Thoracic aorta (tissue), 2 donors: Measurements from ENCODE around the gene HCLS1. TPM values are rescaled to one million over a fixed set of nuclear protein-coding genes. Genes with fewer than 3 reads are reported as not detected.

Experiments
- ATAC-seq: fragments of 150-250 bp; one replicate; pipeline ENCODE4 v1.8.0; 2017; ENCODE audit warnings: low read depth; ENCODE audit not compliant: insufficient number of reproducible peaks, low FRiP score
- DNase-seq: peaks from one replicate; pipeline ENCODE4 v3.0.0-alpha.2; 2020; ENCODE audit warnings: low spot score
- H3K27ac ChIP-seq, 2 donors: fragments of 200-600 bp; sonication (generic); 1 replicate in 1 of 2; 2 replicates in 1 of 2; pipeline ENCODE4 v1.5.1; 2016; ENCODE audit warnings: mild to moderate bottlenecking in 2 of 2, moderate library complexity in 2 of 2
- H3K27me3 ChIP-seq: fragments of 200-600 bp; sonication (generic); replicated peaks from 2 replicates; pipeline ENCODE4 v1.6.0; 2016; ENCODE audit warnings: mild to moderate bottlenecking; ENCODE audit not compliant: insufficient read depth
- H3K36me3 ChIP-seq: fragments of 200-600 bp; sonication (generic); one replicate; pipeline ENCODE4 v1.5.1; 2016
- H3K4me1 ChIP-seq, 2 donors: fragments of 200-600 bp; sonication (generic); 1 replicate in 1 of 2; 2 replicates in 1 of 2; pipeline versions ENCODE4 v1.5.1 to v1.6.0; 2016; ENCODE audit warnings: low read depth in 2 of 2, mild to moderate bottlenecking in 1 of 2; ENCODE audit not compliant: control insufficient read depth in 1 of 2
- H3K4me3 ChIP-seq: fragments of 200-600 bp; sonication (generic); 2 replicates; pipeline ENCODE4 v1.5.1; 2016; ENCODE audit warnings: mild to moderate bottlenecking
- H3K9me3 ChIP-seq: fragments of 200-600 bp; sonication (generic); 2 replicates; pipeline ENCODE4 v1.5.1; 2016
- total RNA-seq, 2 donors: library from RNA; depleted of rRNA; stranded (reverse); fragments of >200 nt; gene quantifications; one replicate each; pipeline versions ENCODE4 v1.1.0 to v1.2.3, GENCODE V29; 2016
- TF ChIP-seq, protein P1 (sequence below): fragments of 200-600 bp; sonication (generic); IDR thresholded peaks from one replicate; pipeline ENCODE4 v1.5.1; 2019; ENCODE audit warnings: antibody characterized with exemption

Gene HCLS1
- total RNA-seq, 2 donors from 2014 or later = 85.2 to 94.5 TPM

GRCh38 chr3:121665488-121665887, 4.8 kb upstream of the HCLS1 start:
- no peak overlapping the region for H3K4me3 ChIP-seq
- TF ChIP-seq, protein P1, sequence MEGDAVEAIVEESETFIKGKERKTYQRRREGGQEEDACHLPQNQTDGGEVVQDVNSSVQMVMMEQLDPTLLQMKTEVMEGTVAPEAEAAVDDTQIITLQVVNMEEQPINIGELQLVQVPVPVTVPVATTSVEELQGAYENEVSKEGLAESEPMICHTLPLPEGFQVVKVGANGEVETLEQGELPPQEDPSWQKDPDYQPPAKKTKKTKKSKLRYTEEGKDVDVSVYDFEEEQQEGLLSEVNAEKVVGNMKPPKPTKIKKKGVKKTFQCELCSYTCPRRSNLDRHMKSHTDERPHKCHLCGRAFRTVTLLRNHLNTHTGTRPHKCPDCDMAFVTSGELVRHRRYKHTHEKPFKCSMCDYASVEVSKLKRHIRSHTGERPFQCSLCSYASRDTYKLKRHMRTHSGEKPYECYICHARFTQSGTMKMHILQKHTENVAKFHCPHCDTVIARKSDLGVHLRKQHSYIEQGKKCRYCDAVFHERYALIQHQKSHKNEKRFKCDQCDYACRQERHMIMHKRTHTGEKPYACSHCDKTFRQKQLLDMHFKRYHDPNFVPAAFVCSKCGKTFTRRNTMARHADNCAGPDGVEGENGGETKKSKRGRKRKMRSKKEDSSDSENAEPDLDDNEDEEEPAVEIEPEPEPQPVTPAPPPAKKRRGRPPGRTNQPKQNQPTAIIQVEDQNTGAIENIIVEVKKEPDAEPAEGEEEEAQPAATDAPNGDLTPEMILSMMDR = no peak
- H3K27ac ChIP-seq = no peak overlapping the region
- no peaks in the 10 kb centered on the region for H3K4me1 ChIP-seq
- no peak for DNase-seq
- H3K36me3 ChIP-seq = peaks cover 54% of the 10 kb centered on the region
- H3K27me3 ChIP-seq = no peaks in the 10 kb centered on the region
- H3K9me3 ChIP-seq = no peaks in the 10 kb centered on the region
- ATAC-seq = no peak

DNA sequence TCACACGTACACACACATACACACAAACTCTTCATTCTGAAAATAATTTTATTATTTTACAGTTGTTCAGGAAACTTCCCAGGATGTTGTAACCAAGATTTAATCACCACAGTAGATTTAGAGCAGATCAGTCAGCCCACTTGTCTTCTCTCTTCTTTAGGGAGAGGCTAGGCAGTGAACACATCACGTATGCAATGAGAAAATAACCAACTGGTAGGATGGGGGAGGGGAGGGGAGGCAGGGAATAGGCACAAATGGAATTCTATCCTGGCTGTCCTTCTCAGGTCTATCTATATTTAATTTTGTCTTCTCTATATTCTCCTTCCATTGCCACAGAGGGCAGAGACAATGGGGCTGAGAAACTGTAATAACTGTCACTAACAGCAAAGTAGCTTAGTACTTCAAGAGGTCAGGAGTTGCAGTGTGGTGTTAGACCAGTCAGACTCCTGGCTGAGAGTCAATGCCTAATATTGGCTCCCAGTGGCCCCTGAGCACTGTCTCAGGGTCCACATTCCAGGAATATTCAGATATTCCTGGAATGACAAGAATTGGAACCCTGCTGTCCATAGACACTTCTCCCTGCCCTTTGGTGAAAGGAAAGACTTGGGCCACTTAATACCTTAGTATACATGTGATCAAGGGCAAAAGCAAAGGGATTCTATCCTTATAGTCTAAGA, 2.6 kb upstream of the HCLS1 start:
- no peaks in the 10 kb centered on the region for H3K27me3 ChIP-seq
- peaks cover 40% of the 10 kb centered on the region for H3K36me3 ChIP-seq
- ATAC-seq (no peak), DNase-seq (no peak)
- TF ChIP-seq, protein P1 = no peak
- H3K4me3 ChIP-seq = no peak overlapping the region
- no peak overlapping the region for H3K27ac ChIP-seq
- H3K4me1 ChIP-seq = peaks cover 0 to 5% of the 10 kb centered on the region in 2 donors
- no peaks in the 10 kb centered on the region for H3K9me3 ChIP-seq

GRCh38 chr3:121662742-121663141, 2.0 kb upstream of the HCLS1 start:
- no peak overlapping the region for H3K27ac ChIP-seq
- H3K36me3 ChIP-seq = peaks cover 35% of the 10 kb centered on the region
- H3K27me3 ChIP-seq = no peaks in the 10 kb centered on the region
- H3K4me1 ChIP-seq = peaks cover 0 to 5% of the 10 kb centered on the region in 2 donors
- ATAC-seq (no peak), DNase-seq (no peak)
- TF ChIP-seq, protein P1 = no peak
- no peaks in the 10 kb centered on the region for H3K9me3 ChIP-seq
- no peak overlapping the region for H3K4me3 ChIP-seq

GRCh38 chr3:121661376-121661775, 673 bp upstream of the HCLS1 start:
- Histone ChIP-seq H3K27ac (peak overlapping the region in 1 of 2 donors; percentile 44), H3K4me3 (no peak overlapping the region), H3K9me3 (no peaks in the 10 kb centered on the region), H3K4me1 (peaks cover 0 to 5% of the 10 kb centered on the region in 2 donors), H3K36me3 (peaks cover 22% of the 10 kb centered on the region), H3K27me3 (no peaks in the 10 kb centered on the region)
- TF ChIP-seq, protein P1 = no peak
- DNase-seq = no peak
- no peak for ATAC-seq

GRCh38 chr3:121659586-121659985, 1.1 kb downstream of the HCLS1 start:
- DNase-seq (no peak), ATAC-seq (no peak)
- Histone ChIP-seq H3K27me3 (no peaks in the 10 kb centered on the region), H3K4me3 (peak overlapping the region; percentile 50), H3K36me3 (peaks cover 7% of the 10 kb centered on the region), H3K9me3 (no peaks in the 10 kb centered on the region), H3K4me1 (peaks cover 0 to 5% of the 10 kb centered on the region in 2 donors), H3K27ac (peak overlapping the region in 1 of 2 donors; percentile 44)
- TF ChIP-seq, protein P1 = no peak
